ENCODE results near the gene GOLM1. TPM values are rescaled to one million over a fixed set of nuclear protein-coding genes. Genes with fewer than 3 reads are reported as not detected.

Gene GOLM1
- total and polyA plus RNA-seq, 2 donors (not counting 3 experiments of a cell fraction or from before 2014, with no cell fraction given) = 49.8 to 108 TPM

DNA sequence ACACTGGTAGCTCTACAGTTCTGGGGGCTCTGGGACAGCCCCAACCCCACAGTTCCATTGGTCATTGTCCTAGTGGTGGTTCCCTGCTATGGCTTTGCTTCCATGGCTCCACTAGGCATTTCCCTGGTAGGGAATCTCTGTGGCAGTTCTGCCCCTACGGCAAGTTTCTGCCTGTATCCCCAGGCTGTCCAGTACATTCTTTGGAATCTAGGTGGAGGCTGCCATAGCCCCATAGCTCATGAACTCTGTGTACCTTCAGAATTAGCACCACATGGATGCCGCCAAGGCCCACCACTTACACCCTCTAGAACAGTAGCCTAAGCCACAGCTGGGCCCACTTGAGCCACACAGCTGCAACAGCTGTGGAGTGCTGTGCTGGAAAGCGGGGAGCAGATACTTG, 3.3 kb upstream of the GOLM1 start:
- no peaks in the 10 kb centered on the region for H3K27me3 ChIP-seq (ENCODE audit: control insufficient read depth in 2 of 2, insufficient read depth in 2 of 2, low read length in 2 of 2)
- no peaks in the 10 kb centered on the region for H4K20me1 ChIP-seq (replicated peaks; ENCODE audit: control insufficient read depth, extremely low read depth, insufficient read depth, low read length)
- H3K4me1 ChIP-seq (ENCODE audit: control insufficient read depth, extremely low read depth, insufficient read depth, low read length) = peaks cover 12% of the 10 kb centered on the region
- intact Hi-C loops (cut with micrococcal nuclease) = loop anchor here (5.0 kb wide), 1 partner anchor 180 kb away; the partner anchor contains the start of gene ISCA1
- H3K79me2 ChIP-seq (ENCODE audit: control insufficient read depth, insufficient read depth, low read length) = peaks cover 14% of the 10 kb centered on the region
- H3K9me3 ChIP-seq (replicated peaks; ENCODE audit: control insufficient read depth, insufficient read depth, low read length) = no peaks in the 10 kb centered on the region
- no peak overlapping the region for H3K9ac ChIP-seq (replicated peaks; ENCODE audit: extremely low read depth, insufficient read depth, low read length)
- TF ChIP-seq CTCF (IDR thresholded peaks at IDR 0.05; ENCODE audit: extremely low read depth in 1 of 2, insufficient read depth in 1 of 2, low read depth in 1 of 2, low read length in 2 of 2) = no peak
- TF ChIP-seq GATA2 (IDR thresholded peaks at IDR 0.05; ENCODE audit: insufficient read depth, insufficient read length, low read depth, low read length) = no peak
- TF ChIP-seq JUN (IDR thresholded peaks at IDR 0.05; ENCODE audit: borderline replicate concordance, insufficient read depth, insufficient read length, low read depth) = no peak
- TF ChIP-seq, protein P1, sequence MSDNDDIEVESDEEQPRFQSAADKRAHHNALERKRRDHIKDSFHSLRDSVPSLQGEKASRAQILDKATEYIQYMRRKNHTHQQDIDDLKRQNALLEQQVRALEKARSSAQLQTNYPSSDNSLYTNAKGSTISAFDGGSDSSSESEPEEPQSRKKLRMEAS (IDR thresholded peaks at IDR 0.05; ENCODE audit: insufficient read depth, insufficient read length) = no peak
- no peak for TF ChIP-seq POLR2AphosphoS5 (IDR thresholded peaks at IDR 0.05; ENCODE audit: insufficient read depth, low read depth, low read length)
- no peak for TF ChIP-seq MYC (IDR thresholded peaks at IDR 0.05; ENCODE audit: low read depth, low read length)
- no peak for TF ChIP-seq EZH2 (IDR thresholded peaks at IDR 0.05; ENCODE audit: borderline replicate concordance, low read depth, low read length, severe bottlenecking)
- TF ChIP-seq POLR2A (IDR thresholded peaks at IDR 0.05; ENCODE audit: low read depth, low read length) = no peak
- no peak for FAIRE-seq
- H3K4me2 ChIP-seq (ENCODE audit: insufficient read depth, low read length) = no peak overlapping the region
- H3K9me1 ChIP-seq (replicated peaks; ENCODE audit: control insufficient read depth, extremely low read depth, insufficient read depth, low read length) = no peaks in the 10 kb centered on the region
- no peaks in the 10 kb centered on the region for H3K36me3 ChIP-seq (ENCODE audit: control insufficient read depth in 2 of 2, extremely low read depth in 1 of 2, insufficient read depth in 2 of 2, low read length in 2 of 2)
- DNase-seq (ENCODE audit: low read depth, low spot score) = no peak
- no peak overlapping the region for H3K4me3 ChIP-seq (replicated peaks in 1 of 3; ENCODE audit: insufficient read depth in 1 of 3, low read depth in 1 of 3, low read length in 3 of 3)
- BruUV-seq (replicated peaks) = no TSS peak
- H2AFZ ChIP-seq (ENCODE audit: low read depth, low read length) = no peak overlapping the region
- no peak overlapping the region for H3K27ac ChIP-seq (ENCODE audit: insufficient read depth, low read depth, low read length)
- ChIA-PET CTCF (no interaction called here), POLR2A (no interaction called here)
- dilution Hi-C loops (cut with MboI; ENCODE audit: extremely low pct_ligation_motif_present, low sequenced_read_pairs) = no loop called here
